NCI-H345 treated with DMSO at 0.1 percent for 48 hours (cell line): ENCODE data around the gene WNT16.
A peak's percentile ranks its signal among the peaks of the same experiment; 100 is the strongest.

Experiments used
- DNase-seq: peaks from one replicate; lab custom pipeline; 2025; ENCODE audit not compliant: unreplicated experiment; lab: John Stamatoyannopoulos, UW

The WNT16 gene

GRCh38 chr7:121342631-121343030 lies 13.8 kb downstream of the WNT16 start:
- no peak for DNase-seq

GRCh38 chr7:121343302-121343701 lies 14.5 kb downstream of the WNT16 start:
- no peak for DNase-seq

- no peak for DNase-seq
Observed at GRCh38 chr7:121344093-121344492, 15.3 kb downstream of the WNT16 start.

GRCh38 chr7:121344497-121344896 lies 15.7 kb downstream of the WNT16 start:
- DNase-seq = no peak

- DNase-seq = no peak
Observed at GRCh38 chr7:121351682-121352081, 22.9 kb downstream of the WNT16 start.

- no peak for DNase-seq
Observed at GRCh38 chr7:121352323-121352722, 23.5 kb downstream of the WNT16 start.

- no peak for DNase-seq
Observed at GRCh38 chr7:121355574-121355973, 26.8 kb downstream of the WNT16 start.

- DNase-seq = no peak
Observed at GRCh38 chr7:121360564-121360963, 31.8 kb downstream of the WNT16 start.

GRCh38 chr7:121366852-121367431 lies 38.1 kb downstream of the WNT16 start:
- peak; percentile 27 for DNase-seq

- DNase-seq = no peak
Observed at GRCh38 chr7:121369462-121369861, 40.7 kb downstream of the WNT16 start.

- DNase-seq = no peak
Observed at GRCh38 chr7:121371367-121371766, 42.6 kb downstream of the WNT16 start.

- no peak for DNase-seq
Observed at GRCh38 chr7:121371883-121372282, 43.1 kb downstream of the WNT16 start.

GRCh38 chr7:121372376-121373010 lies 43.7 kb downstream of the WNT16 start:
- no peak for DNase-seq

GRCh38 chr7:121373177-121373576 lies 44.4 kb downstream of the WNT16 start:
- DNase-seq = no peak

GRCh38 chr7:121376979-121377378 lies 48.2 kb downstream of the WNT16 start:
- no peak for DNase-seq

GRCh38 chr7:121379930-121380329 lies 51.1 kb downstream of the WNT16 start:
- no peak for DNase-seq

- no peak for DNase-seq
Observed at GRCh38 chr7:121382473-121382872, 53.7 kb downstream of the WNT16 start.

GRCh38 chr7:121383235-121383910 lies 54.6 kb downstream of the WNT16 start:
- DNase-seq = no peak

- no peak for DNase-seq
Observed at GRCh38 chr7:121384265-121384664, 55.5 kb downstream of the WNT16 start.

GRCh38 chr7:121385056-121385799 lies 56.4 kb downstream of the WNT16 start:
- DNase-seq = no peak

GRCh38 chr7:121385800-121386179 lies 57.0 kb downstream of the WNT16 start:
- DNase-seq = no peak

- DNase-seq = no peak
Observed at GRCh38 chr7:121388950-121389349, 60.1 kb downstream of the WNT16 start.
